Stimulated activated CD8-positive, alpha-beta memory T cell treated with anti-CD3 and anti-CD28 coated beads, Interleukin-15, amount 100 ng/mL, for 1 hour (primary cell): ENCODE data around the gene ACY1.

Source experiments
- DNase-seq: peaks from one replicate; pipeline ENCODE4 v3.0.0-alpha.2; 2020; ENCODE audit warnings: low read depth

The ACY1 gene

DNA sequence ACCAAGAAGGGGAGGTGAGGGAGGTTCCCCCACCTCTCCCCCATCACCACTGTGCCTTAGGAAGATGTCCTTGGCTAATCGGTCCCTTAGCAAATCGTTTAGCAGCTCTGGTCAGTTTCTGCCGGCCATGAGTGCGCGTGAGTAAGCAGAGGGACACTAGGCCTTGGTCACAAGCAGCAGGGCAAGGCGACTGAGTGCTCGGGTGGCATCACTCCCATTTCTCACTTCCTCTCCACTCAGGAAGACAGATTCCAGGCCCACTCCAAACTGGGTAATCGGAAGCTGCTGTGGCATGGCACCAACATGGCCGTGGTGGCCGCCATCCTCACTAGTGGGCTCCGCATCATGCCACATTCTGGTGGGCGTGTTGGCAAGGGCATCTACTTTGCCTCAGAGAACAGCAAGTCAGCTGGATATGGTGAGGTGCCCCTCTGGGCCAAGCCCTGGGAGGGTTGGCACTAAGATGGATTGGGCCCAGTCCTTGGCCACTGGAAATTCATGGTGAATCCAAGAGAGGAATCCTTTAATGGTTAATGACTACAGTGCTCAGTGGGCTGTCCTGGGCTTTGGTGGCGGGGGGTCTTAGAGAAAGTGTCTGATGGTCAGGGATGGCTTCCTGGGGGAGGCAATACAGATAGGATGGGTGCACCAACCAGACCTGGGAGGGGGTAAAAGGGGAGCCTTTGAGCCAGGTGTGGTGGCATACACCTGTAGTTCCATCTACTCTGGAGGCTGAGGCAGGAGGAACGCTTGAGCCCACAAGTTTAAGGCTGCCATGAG is 37.2 kb upstream of the ACY1 start:
- DNase-seq: no peak

DNA sequence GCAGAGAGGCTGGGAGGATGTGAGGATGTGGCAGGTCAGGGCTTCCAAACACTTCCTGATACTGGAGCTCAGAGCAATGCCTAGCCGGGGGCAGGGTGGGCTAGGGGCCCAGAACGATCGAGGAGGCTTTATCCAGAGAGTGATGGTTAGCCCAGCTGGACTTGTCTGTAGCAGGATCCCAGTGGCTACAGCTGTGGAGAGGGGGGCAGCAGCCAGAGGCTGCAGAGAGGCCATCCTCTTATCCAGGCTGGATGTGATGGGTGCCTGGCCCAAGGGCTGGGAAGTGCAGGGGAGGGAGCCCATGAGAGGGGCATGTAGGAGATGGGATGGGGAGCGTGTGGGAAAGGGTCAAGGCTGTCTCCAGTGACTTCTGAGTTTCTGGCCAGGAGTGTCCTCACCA is 36.5 kb upstream of the ACY1 start:
- no peak for DNase-seq

DNA sequence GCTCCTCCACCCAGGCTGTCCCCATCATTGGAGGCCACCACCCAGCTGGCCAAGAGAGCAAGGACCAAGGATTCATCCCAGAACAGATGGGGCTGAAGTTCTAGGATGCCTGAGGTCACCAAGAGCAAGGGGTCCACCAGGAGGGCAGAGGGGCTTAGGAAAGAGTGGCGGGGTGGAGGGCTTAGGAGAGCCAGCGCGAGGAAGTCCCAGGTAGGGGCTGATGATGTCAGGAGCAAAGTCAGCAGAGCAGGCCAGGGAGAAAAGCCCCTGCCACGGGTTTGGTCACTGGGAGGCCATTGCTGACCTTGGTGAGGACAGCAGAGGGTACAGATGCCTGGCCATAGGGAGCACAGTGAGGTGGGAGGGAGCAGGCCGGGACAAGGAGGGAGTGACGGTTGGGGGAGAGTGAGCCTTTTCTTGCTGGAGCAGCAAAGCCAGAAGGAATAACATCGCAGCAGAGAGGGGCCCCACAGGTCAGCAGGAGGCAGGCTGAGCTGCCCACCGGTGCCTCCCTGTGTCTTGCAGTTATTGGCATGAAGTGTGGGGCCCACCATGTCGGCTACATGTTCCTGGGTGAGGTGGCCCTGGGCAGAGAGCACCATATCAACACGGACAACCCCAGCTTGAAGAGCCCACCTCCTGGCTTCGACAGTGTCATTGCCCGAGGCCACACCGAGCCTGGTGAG is 36.0 kb upstream of the ACY1 start:
- no peak for DNase-seq

DNA sequence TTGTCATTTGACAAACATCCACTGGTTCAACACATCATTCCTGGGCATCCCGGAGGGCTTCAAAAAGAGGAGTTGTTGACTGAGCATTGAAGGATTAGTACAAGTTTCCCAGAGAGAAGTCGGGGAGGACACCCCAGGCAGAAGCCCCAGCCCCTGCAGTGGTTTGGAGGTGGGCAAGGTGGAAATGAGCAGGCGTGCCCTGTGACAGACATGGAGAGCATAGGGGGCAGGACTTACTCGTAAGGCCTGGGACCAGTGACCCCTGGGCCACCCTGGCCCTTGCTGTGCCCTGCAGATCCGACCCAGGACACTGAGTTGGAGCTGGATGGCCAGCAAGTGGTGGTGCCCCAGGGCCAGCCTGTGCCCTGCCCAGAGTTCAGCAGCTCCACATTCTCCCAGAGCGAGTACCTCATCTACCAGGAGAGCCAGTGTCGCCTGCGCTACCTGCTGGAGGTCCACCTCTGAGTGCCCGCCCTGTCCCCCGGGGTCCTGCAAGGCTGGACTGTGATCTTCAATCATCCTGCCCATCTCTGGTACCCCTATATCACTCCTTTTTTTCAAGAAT is 35.2 kb upstream of the ACY1 start:
- no peak for DNase-seq

DNA sequence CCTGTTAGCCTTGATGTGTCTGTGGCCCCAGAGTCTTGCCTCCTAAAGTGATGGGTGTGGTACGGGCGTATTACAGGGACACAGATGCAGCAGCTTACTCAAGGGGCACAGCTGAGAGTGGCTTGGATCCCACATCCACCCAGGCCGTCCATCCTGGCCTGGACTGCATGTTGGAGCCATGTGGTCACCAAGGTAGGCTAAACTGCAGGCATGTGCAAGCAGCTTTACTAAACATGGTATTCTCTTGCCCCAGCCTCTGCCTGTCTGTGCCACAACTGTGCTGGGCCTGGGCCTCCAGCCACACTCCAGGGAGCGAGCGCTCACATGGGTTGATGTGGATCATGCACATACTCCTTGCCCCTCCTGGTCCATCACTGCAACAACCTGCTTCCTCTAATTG is 34.2 kb upstream of the ACY1 start:
- no peak for DNase-seq

DNA sequence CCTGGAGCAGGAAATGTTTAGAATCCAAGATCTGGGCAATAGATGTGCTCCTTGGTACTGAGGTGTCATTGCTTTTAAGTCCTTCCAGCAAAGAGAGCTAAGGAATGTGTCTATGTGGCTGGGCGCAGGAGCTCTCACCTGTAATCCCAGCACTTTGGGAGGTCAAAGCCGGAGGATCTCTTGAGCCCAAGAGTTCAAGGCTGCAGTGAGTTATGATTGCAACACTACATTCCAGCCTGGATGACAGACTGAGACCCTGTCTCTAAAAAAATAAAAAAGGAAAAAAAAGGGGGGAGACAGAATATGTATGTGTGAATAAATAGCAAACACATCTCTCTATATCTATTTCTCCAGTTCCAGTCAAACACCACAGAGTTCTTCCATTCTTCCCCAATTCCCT is 32.4 kb upstream of the ACY1 start:
- no peak for DNase-seq

DNA sequence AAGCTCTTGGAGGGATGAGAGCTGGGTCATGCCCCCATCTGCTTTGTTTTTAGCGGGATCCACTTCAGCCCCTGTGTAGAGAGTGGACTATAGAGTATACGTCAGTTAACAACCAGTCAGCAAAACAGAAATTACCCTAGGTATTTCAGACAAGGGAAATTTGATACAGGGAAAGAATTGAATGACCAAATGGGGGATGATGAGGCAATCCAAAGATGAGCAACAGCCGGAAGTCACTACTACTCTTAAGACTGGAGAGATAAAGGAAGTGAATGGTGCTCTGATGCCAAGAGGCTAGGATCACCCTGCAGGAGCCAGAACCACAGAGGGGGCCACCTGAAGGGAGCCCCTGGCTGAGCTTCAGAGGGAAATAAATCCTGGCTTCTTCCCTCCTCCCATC is 29.9 kb upstream of the ACY1 start:
- no peak for DNase-seq

DNA sequence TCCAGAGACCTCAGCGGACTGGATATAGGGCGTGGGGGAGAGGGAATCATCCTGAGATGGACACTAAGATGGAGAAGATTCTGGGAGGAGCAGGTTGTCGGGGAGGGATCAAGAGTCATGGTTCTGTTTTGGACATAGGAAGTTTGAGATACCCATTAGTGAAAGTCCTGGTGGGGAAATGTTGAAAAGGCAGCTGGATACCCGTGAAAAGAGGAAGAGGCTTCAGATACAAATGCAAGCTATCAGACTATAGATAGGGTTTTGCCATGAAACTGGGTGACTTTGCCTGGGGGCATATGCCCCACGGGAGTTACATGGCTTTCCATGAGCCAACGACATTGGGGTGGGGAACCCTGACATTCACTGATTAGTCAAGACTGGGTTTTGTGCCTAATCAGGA is 29.2 kb upstream of the ACY1 start:
- no peak for DNase-seq

DNA sequence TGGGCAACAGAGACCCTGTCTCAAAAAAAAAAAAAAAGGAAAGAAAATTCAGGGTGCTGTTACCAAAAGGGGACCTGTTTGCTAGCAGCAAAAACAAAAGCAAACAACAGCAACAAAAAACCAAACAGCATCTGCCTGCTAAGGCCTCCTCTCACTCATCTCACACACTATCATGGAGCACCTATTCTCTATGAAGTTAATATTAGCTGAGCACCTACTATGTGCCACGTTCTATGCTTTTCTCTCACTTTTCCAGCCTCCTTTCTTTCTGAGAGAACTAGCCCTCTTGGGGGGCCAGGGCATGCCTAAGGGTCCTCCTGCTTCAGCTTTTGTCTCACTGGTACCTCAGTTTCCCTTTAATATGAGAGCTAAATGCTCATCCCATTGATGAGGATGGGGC is 28.6 kb upstream of the ACY1 start:
- no peak for DNase-seq

DNA sequence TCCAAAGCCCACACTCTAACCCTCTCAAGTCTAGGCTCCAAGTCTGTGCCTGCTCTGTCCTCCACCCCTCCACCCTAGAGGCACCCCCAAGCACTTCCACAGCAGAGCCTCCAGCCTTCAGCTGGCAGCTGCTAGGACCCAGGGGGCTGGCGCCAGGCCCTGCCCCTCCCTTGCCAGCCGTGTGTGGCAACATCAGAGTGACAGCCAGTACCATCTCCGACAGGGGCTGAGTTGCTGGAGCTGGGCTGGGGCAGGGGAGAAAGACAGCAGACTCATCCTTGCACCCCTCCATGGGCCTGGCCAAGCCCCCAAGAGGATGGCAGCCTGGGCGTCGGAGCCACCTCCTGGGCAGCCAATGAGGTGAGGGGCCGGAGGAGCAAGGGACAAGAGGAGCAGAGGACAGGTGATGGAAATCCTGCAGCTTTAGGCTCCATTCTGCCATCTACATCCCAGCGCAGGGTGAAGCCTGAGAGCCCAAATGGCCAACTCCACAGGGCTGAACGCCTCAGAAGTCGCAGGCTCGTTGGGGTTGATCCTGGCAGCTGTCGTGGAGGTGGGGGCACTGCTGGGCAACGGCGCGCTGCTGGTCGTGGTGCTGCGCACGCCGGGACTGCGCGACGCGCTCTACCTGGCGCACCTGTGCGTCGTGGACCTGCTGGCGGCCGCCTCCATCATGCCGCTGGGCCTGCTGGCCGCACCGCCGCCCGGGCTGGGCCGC is 28.0 kb upstream of the ACY1 start, which contains the start of gene GPR62:
TSS of gene GPR62 (plus strand) at position 207 of the 718 bp plus-strand sequence. CDS start at position 479, 272 bp downstream.
- DNase-seq: no peak

DNA sequence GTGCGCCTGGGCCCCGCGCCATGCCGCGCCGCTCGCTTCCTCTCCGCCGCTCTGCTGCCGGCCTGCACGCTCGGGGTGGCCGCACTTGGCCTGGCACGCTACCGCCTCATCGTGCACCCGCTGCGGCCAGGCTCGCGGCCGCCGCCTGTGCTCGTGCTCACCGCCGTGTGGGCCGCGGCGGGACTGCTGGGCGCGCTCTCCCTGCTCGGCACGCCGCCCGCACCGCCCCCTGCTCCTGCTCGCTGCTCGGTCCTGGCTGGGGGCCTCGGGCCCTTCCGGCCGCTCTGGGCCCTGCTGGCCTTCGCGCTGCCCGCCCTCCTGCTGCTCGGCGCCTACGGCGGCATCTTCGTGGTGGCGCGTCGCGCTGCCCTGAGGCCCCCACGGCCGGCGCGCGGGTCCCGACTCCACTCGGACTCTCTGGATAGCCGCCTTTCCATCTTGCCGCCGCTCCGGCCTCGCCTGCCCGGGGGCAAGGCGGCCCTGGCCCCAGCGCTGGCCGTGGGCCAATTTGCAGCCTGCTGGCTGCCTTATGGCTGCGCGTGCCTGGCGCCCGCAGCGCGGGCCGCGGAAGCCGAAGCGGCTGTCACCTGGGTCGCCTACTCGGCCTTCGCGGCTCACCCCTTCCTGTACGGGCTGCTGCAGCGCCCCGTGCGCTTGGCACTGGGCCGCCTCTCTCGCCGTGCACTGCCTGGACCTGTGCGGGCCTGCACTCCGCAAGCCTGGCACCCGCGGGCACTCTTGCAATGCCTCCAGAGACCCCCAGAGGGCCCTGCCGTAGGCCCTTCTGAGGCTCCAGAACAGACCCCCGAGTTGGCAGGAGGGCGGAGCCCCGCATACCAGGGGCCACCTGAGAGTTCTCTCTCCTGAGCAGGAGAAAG is 27.2 kb upstream of the ACY1 start:
- DNase-seq: no peak

DNA sequence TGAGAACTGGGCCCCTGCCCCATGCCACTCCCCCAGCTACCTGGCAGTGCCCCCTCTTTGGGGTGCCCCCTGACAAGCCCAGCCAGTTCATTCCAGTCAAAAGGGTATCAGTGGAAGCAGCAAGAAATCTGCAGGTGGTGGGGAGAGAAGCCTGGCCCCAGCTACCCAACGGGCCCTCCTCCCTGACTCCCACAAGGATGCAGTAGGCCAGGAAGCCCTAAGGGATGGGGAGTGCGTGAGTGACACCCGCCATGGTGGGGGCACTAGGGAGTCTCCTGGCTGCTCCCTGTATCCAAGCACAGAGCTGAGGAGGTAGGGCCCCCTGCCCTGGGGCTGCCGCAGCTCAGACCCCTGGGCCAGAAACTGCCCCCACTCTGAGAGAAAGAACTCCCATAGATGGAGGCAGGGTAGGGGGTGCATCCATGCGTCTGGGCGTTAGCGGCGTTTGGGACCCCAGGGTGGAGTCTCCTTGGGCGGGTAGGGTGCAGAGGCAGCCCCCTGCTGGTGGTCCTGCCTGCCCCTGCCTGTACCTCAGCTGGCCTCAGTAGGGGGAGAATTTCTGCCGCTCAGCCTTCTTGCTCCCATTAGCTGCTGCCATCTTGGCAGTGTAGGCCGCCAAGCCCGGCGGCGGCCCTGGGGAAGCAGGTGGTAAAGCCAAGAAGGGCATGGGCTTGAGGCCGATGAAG is 25.7 kb upstream of the ACY1 start:
- no peak for DNase-seq

DNA sequence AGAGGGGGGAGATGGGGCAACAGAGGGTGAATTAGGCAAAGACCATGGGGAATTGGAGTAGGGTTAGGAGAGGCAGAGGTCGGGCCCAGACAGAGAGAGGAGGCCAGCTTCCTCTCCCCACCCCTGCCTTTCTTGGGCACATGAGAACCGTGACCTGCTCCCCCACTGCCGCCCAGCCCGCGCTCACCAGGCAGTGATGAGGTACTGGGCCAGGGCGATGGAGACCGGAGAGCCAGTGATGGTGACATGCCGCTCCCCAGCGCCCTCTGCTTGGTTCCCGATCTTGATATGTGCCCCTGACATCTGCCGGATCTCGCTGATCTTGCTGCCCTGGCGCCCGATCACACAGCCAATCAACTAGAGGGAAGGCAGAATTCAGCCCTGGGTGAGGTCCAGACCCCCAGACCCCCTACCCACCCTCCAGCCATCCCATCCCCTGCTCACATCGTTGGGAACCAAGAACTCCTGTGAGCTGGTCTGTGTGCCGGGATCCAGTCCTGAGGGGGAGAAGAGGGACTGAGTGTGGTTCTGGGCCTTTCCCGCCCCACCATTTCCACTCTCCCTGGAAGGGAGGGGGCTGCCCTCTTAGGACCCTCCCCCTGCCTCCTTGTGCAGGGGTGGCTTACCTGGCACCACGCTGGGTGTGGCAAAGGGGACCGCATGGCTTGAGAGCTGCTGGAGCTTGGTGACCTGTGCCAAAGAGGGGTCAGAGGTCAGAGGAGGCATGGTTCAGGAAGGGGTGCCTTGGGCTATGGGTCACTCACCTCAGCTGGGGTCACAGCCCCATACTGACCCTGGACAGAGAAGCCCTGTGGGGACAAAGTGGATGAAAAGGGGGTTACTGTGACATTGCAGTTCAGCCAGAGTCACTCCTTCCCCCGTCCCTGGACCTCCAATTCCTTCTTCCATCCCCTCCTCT is 24.5 kb upstream of the ACY1 start:
- DNase-seq: no peak

DNA sequence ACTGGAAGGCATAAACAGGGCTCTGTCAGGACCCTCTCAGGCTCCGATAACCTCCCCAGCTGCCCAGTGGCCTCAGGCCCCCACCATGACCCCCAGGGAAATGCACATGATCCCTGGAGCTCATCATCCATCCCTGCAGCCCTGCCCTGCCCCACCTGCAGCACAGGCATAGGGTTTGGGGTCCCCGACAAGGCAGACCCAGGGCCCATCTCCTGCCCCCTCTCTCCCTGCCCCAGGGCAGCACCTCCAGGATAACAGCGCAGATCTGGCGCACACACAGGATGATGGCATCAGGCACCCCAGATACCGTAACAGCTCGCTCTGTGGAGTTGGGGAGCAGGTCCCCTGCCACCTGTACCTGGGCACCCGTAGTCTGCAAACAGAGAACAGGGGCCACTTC is 23.7 kb upstream of the ACY1 start:
- no peak for DNase-seq

DNA sequence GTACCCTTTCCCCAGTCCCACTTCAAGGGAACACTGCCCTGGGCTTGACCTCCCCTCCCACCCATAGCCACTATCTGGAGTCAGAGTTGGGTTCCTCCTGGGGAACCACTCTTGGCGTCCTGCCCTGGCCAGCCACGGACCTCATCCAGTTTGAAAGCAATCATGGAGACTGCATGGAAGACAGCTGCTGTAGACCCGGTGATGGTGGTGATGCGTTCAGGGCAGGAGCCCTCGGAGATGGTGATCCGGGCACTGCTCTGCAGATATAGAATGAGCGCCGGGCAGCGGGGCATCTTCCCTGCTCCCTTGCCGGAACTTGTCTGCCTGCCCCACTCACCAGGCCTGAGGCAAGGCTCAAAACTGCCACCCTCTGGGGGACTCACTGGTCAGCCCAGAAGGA is 22.9 kb upstream of the ACY1 start:
- DNase-seq: no peak

DNA sequence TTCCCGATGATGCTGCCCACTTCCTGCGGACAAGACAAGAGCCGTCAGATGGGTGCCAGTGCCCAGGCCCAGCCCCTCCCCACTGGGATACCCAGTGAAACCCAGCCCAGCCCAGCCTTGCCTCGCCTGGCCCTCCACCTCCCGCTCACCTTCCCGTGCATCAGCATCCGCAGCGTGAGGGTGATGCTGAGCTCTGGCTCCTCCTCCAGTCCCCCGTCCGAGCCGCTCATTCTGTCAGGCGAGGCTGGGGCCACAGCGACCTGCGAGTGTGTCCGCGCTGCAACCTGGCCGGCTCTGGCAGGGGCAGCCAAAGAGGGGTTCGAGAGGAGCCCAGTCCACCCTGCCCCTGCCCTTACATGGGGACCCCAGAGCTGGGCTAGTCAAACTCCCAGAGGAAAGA is 22.3 kb upstream of the ACY1 start:
- DNase-seq: no peak

DNA sequence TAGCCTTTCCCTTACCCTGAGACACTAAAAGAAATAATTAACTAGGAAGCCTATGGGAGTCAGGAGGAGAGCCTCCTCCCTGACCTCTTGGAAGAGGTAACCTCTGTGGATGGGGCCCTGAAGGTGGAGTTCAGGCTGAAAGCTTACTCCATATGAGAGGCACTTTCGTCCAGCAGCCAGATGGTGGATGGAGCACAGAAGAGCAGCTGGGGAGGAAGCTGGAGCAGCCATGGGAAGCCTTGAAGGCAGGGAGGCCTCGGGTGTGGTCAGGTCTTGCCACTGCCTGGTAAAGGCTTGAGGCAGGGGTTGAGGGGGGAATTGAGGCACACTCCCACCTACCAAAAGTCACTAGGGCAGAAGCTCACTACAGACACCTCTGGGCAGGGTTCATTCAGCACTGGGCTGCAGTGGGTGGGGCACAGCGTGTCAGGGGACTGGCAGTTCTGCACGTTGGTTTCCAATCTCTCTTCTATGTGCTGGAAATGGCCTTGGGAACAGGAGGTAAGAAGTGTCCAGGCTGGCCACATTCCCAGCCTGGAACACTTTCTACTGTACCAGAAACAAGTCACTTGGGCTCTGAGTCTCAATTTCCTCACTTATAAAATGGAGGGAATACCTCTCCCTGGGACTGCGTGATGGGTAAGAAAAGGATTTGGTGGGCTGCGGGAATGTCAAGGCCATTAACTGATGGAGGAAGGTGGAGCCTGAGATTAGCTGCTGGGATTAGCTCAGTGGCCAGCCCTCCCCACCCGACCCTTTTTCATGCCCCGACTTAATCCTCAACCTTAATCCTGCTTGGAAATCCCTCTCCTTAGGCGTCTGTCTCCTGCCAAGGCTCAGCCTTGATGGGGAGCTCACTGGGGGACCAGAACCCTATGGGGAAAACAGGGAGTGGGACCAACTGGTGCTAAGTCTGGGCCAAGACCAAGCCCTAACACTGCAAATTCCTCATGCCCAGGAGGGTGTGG is 21.4 kb upstream of the ACY1 start:
- no peak for DNase-seq

DNA sequence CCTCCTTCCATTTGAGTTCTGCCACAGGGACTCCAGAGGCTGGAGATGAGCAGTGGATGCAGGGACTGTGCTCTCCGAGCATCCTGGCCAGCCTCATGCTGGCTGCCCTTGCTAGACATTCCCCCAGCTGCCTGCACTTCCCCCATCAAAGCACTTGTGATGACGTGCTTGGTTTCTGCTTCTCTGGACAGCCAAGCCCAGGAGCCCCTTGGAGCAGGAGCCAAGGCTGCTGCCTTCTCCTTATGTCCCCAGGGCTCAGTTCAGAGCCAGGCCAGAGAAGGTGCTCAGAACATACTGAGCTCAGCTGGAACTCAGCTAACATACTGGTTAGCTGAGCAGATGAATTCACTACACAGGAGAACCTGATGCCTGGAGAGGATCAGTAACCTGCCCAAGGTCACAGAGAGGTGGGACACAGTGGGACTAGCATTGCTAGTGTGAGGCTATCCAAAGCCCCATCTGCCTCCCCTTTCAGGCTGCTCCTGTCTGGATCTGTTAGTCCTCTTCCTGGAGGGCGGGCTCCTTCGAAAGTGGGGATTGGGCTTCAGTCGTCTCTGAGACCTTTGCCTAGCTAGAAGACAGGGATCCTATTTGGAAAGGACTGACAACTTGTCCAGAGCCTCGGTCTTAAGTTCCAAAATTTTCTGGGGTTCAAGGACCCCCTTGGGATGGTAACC is 20.3 kb upstream of the ACY1 start:
- no peak for DNase-seq
